SK-N-SH (cell line): Measurements from ENCODE around the gene GLRX5. TPM values are rescaled to one million over a fixed set of nuclear protein-coding genes. Genes with fewer than 3 reads are reported as not detected.

Source experiments
- CTCF ChIA-PET: fragments of 300-600, 350-600 bp; formaldehyde crosslinking; extraction: SDS; loops from one replicate; lab custom pipeline; 2021; lab: Yijun Ruan, JAX
- POLR2A ChIA-PET: fragments of 350-600 bp; sonication (Branson Sonifier 250); formaldehyde crosslinking; extraction: SDS; loops from one replicate; lab custom pipeline; 2020; ENCODE audit warnings: antibody characterized with exemption, inconsistent platforms; lab: Yijun Ruan, JAX
- DNase-seq: peaks from one replicate; pipeline ENCODE4 v3.0.0; 2012
- H2AFZ ChIP-seq: fragments of 200-600 bp; sonication (generic); 2 replicates; pipeline ENCODE4 v1.8.1; 2016; ENCODE audit warnings: antibody characterized with exemption, mild to moderate bottlenecking, low read depth
- H3F3A ChIP-seq: fragments of 200-600 bp; sonication (generic); replicated peaks from 2 replicates; pipeline ENCODE3; 2016; ENCODE audit warnings: antibody characterized with exemption, mild to moderate bottlenecking; ENCODE audit not compliant: insufficient read depth
- H3K27ac ChIP-seq, 2 experiments: fragments of 200-500 bp in 1 of 2; fragments of 200-600 bp in 1 of 2; sonication (Bioruptor generic) in 1 of 2; sonication (generic), shearing (Covaris generic) in 1 of 2; 2 replicates each; pipeline versions ENCODE4 v1.5.1 to v1.6.1; 2014 to 2016; ENCODE audit warnings: low read depth in 2 of 2, inconsistent platforms in 1 of 2, low read length in 1 of 2, mild to moderate bottlenecking in 1 of 2, mixed read lengths in 1 of 2
- H3K27me3 ChIP-seq: fragments of 200-600 bp; sonication (generic), shearing (Covaris generic); 2 replicates; pipeline ENCODE4 v1.6.1; 2016; ENCODE audit warnings: mixed run types; ENCODE audit not compliant: insufficient read depth
- H3K36me3 ChIP-seq, 2 experiments: fragments of 200-500 bp in 1 of 2; fragments of 200-600 bp in 1 of 2; sonication (Bioruptor generic) in 1 of 2; sonication (generic) in 1 of 2; replicated peaks in 1 of 2; 2 replicates each; pipeline versions ENCODE3 to v1.5.1; 2014 to 2016; ENCODE audit warnings: low read length in 1 of 2, mild to moderate bottlenecking in 1 of 2; ENCODE audit not compliant: insufficient read depth in 2 of 2, control insufficient read depth in 1 of 2
- H3K4me1 ChIP-seq, 2 experiments: fragments of 200-500 bp in 1 of 2; fragments of 200-600 bp in 1 of 2; sonication (Bioruptor generic) in 1 of 2; sonication (generic), shearing (Covaris generic) in 1 of 2; 2 replicates each; pipeline versions ENCODE4 v1.5.1 to v1.6.1; 2014 to 2016; ENCODE audit warnings: low read depth in 1 of 2, low read length in 1 of 2, mixed run types in 1 of 2; ENCODE audit not compliant: insufficient read depth in 2 of 2, control insufficient read depth in 1 of 2
- H3K4me2 ChIP-seq: fragments of 200-600 bp; sonication (generic), shearing (Covaris generic); 2 replicates; pipeline ENCODE4 v1.6.1; 2017; ENCODE audit warnings: mixed run types
- H3K4me3 ChIP-seq, 2 experiments: fragments of 200-500 bp in 1 of 2; fragments of 200-600 bp in 1 of 2; sonication (Bioruptor generic) in 1 of 2; sonication (generic), shearing (Covaris generic) in 1 of 2; 2 replicates each; pipeline versions ENCODE4 v1.5.1 to v1.8.1; 2014 to 2016; ENCODE audit warnings: low read depth in 2 of 2, inconsistent platforms in 1 of 2, low read length in 1 of 2, mild to moderate bottlenecking in 1 of 2, mixed read lengths in 1 of 2, moderate library complexity in 1 of 2
- H3K79me2 ChIP-seq: fragments of 200-600 bp; sonication (generic); 2 replicates; pipeline ENCODE4 v1.8.1; 2017; ENCODE audit warnings: mild to moderate bottlenecking; ENCODE audit not compliant: insufficient read depth
- H3K9ac ChIP-seq: fragments of 200-600 bp; sonication (generic); 2 replicates; pipeline ENCODE4 v1.6.1; 2017; ENCODE audit warnings: mixed run types
- H3K9me2 ChIP-seq: fragments of 200-600 bp; sonication (generic); 2 replicates; pipeline ENCODE4 v1.6.1; 2017; ENCODE audit warnings: mixed run types
- H3K9me3 ChIP-seq: fragments of 200-600 bp; sonication (generic); 2 replicates; pipeline ENCODE4 v1.6.1; 2017; ENCODE audit warnings: mixed run types, mild to moderate bottlenecking, moderate library complexity
- H4K20me1 ChIP-seq: fragments of 200-600 bp; sonication (generic); 2 replicates; pipeline ENCODE4 v1.6.1; 2017; ENCODE audit warnings: mild to moderate bottlenecking, mixed run types; ENCODE audit not compliant: insufficient read depth
- CTCF ChIP-seq: fragments of 200-600 bp; sonication (generic); IDR thresholded peaks from 2 replicates; pipeline ENCODE4 v1.6.1; 2017; ENCODE audit warnings: antibody characterized with exemption, mild to moderate bottlenecking, moderate library complexity
- ELF1 ChIP-seq: IDR thresholded peaks from 2 replicates; pipeline ENCODE4 v1.4.0; 2012
- EP300 ChIP-seq, 2 experiments: IDR thresholded peaks; 2 replicates each; pipeline versions ENCODE4 v1.4.0 to v1.6.1; 2012; ENCODE audit warnings: borderline replicate concordance in 1 of 2, low read depth in 1 of 2, low read length in 1 of 2
- FOSL2 ChIP-seq: IDR thresholded peaks from 2 replicates; pipeline ENCODE4 v1.4.0; 2012; ENCODE audit warnings: low read depth, mild to moderate bottlenecking, moderate library complexity, borderline replicate concordance
- GABPA ChIP-seq: IDR thresholded peaks from 2 replicates; pipeline ENCODE4 v1.4.0; 2012; ENCODE audit warnings: low read depth, mild to moderate bottlenecking
- GATA2 ChIP-seq: sonication (generic); formaldehyde crosslinking; IDR thresholded peaks from 2 replicates; pipeline ENCODE4 v1.5.0; 2020; ENCODE audit warnings: mild to moderate bottlenecking, missing genetic modification reagents
- IRF3 ChIP-seq: fragments of 150-350 bp; IDR thresholded peaks from 2 replicates; pipeline ENCODE4 v1.6.1; 2016; ENCODE audit warnings: mild to moderate bottlenecking, low read depth, low read length
- MAX ChIP-seq: IDR thresholded peaks from 2 replicates; pipeline ENCODE4 v1.4.0; 2012; ENCODE audit warnings: low read depth
- NFIC ChIP-seq: IDR thresholded peaks from 2 replicates; pipeline ENCODE4 v1.4.0; 2012; ENCODE audit warnings: borderline replicate concordance
- NRF1 ChIP-seq: IDR thresholded peaks from 2 replicates; pipeline ENCODE4 v1.6.1; 2012; ENCODE audit warnings: low read depth, mild to moderate bottlenecking, low read length
- REST ChIP-seq: IDR thresholded peaks from 2 replicates; pipeline ENCODE4 v1.6.1; 2012; ENCODE audit warnings: mild to moderate bottlenecking, low read depth, low read length, moderate library complexity
- SIN3A ChIP-seq: IDR thresholded peaks from 2 replicates; pipeline ENCODE4 v1.6.1; 2012; ENCODE audit warnings: low read depth, mild to moderate bottlenecking, low read length, moderate library complexity, borderline replicate concordance
- TAF1 ChIP-seq: IDR thresholded peaks from 2 replicates; pipeline ENCODE4 v1.6.1; 2012; ENCODE audit warnings: low read depth, mild to moderate bottlenecking, low read length, moderate library complexity, borderline replicate concordance
- TEAD4 ChIP-seq: IDR thresholded peaks from 2 replicates; pipeline ENCODE4 v1.4.0; 2012; ENCODE audit warnings: mild to moderate bottlenecking, borderline replicate concordance; ENCODE audit not compliant: insufficient read depth
- USF1 ChIP-seq: IDR thresholded peaks from 2 replicates; pipeline ENCODE4 v1.4.0; 2012; ENCODE audit warnings: low read depth, borderline replicate concordance
- USF2 ChIP-seq: fragments of 150-350 bp; IDR thresholded peaks from 2 replicates; pipeline ENCODE4 v1.6.1; 2017; ENCODE audit warnings: antibody characterized with exemption, low read length, low read depth, borderline replicate concordance
- YY1 ChIP-seq: IDR thresholded peaks from 2 replicates; pipeline ENCODE4 v1.4.0; 2012; ENCODE audit warnings: low read depth, mild to moderate bottlenecking
- WGBS: methylation state at CpG from one replicate; pipeline ENCODE4 v1.1.6; 2017; ENCODE audit warnings: low lambda C conversion rate; 5-methylcytosine and 5-hydroxymethylcytosine counted together
- polyA plus RNA-seq, 3 experiments: library from polyadenylated mRNA; depleted of rRNA; stranded (reverse); fragments of >200 nt; gene quantifications; 2 replicates each; pipeline ENCODE4 v1.2.3, GENCODE V29; 2012

GLRX5 gene
- polyA plus RNA-seq, 1 of the 3 experiments (the other 2 are of a cell fraction), result 29.1 TPM

GRCh38 chr14:95551435-95551834, 16.6 kb downstream of the GLRX5 start:
- Histone ChIP-seq H3F3A (peaks cover 5% of the 10 kb centered on the region), H3K4me2 (no peak overlapping the region), H3K27ac (no peak overlapping the region), H3K9me2 (no peaks in the 10 kb centered on the region), H3K9me3 (no peaks in the 10 kb centered on the region), H3K9ac (no peak overlapping the region), H3K79me2 (peaks cover 5% of the 10 kb centered on the region), H3K4me1 (peaks cover 0 to 10% of the 10 kb centered on the region in 2 experiments; a peak in 2 of 4 replicates), H3K36me3 (peaks cover 0 to 4% of the 10 kb centered on the region in 2 experiments), H3K4me3 (no peak overlapping the region), H4K20me1 (no peaks in the 10 kb centered on the region), H3K27me3 (no peaks in the 10 kb centered on the region), H2AFZ (no peak overlapping the region)
- CTCF ChIA-PET, result interaction anchor here (0.9 to 3.1 kb wide), 5 partner anchors 8 to 443 kb away, joined by 3 to 12 read pairs (median 5); partner anchors contain the start of gene GLRX5
- WGBS, result 95% methylated on average over 1 of the region's 1 CpG
- no peak for DNase-seq
- no peak for TF ChIP-seq FOSL2
- no peak for TF ChIP-seq TAF1
- TF ChIP-seq YY1, result no peak
- TF ChIP-seq USF2, result no peak
- no peak for TF ChIP-seq NFIC
- no peak for TF ChIP-seq REST
- no peak for TF ChIP-seq SIN3A
- no peak for TF ChIP-seq NRF1
- TF ChIP-seq GATA2 (CRISPR knock-in tag), result no peak
- TF ChIP-seq GABPA, result no peak
- POLR2A ChIA-PET, result no interaction called here

- Histone ChIP-seq H3K79me2 (no peaks in the 10 kb centered on the region; the same call in 1 of the 2 replicates), H4K20me1 (no peaks in the 10 kb centered on the region), H2AFZ (no peak overlapping the region), H3K27ac (no peak overlapping the region), H3K4me2 (no peak overlapping the region), H3K4me1 (no peaks in the 10 kb centered on the region), H3K36me3 (peaks cover 0 to 4% of the 10 kb centered on the region in 2 experiments), H3K9ac (no peak overlapping the region), H3K4me3 (no peak overlapping the region), H3K9me3 (no peaks in the 10 kb centered on the region), H3F3A (no peaks in the 10 kb centered on the region), H3K27me3 (no peaks in the 10 kb centered on the region), H3K9me2 (no peaks in the 10 kb centered on the region)
- CTCF ChIA-PET, result interaction anchor here (0.8 to 2.1 kb wide), 3 partner anchors 9 to 548 kb away, joined by 3 to 8 read pairs (median 3); no protein-coding TSS in a partner anchor
- POLR2A ChIA-PET, result no interaction called here
- WGBS, result 71% methylated on average over 5 of the region's 7 CpGs
- DNase-seq, result no peak
- no peak for TF ChIP-seq IRF3
- TF ChIP-seq FOSL2, result no peak
- TF ChIP-seq GABPA, result no peak
- no peak for TF ChIP-seq GATA2 (CRISPR knock-in tag)
- no peak for TF ChIP-seq NRF1
- TF ChIP-seq SIN3A, result no peak
- no peak for TF ChIP-seq TEAD4
- no peak for TF ChIP-seq MAX
- TF ChIP-seq CTCF, result no peak
- TF ChIP-seq ELF1, result no peak
- no peak for TF ChIP-seq EP300 (IDR thresholded peaks at IDR 0.05; ENCODE audit: borderline replicate concordance in 1 of 2, low read depth in 1 of 2, low read length in 1 of 2)
- no peak for TF ChIP-seq USF1
- no peak for TF ChIP-seq NFIC
Observed at GRCh38 chr14:95553141-95553540, 18.3 kb downstream of the GLRX5 start.
